GM06990 (cell line): ENCODE measurements around the gene KIF2A.

Experiments used
- DNase-seq: peaks from one replicate; pipeline ENCODE4 v3.0.0-alpha.2; 2011; ENCODE audit not compliant: insufficient read length; ENCODE audit errors: extremely low read depth
- H3K27me3 ChIP-seq: replicated peaks from 2 replicates; pipeline ENCODE4 v1.6.0; 2011; ENCODE audit warnings: low read length; ENCODE audit not compliant: control insufficient read depth, insufficient read depth
- H3K36me3 ChIP-seq: 2 replicates; pipeline ENCODE4 v1.5.1; 2011; ENCODE audit warnings: low read length; ENCODE audit not compliant: control insufficient read depth, insufficient read depth
- H3K4me3 ChIP-seq: replicated peaks from 2 replicates; pipeline ENCODE4 v1.5.1; 2011; ENCODE audit warnings: low read depth, mild to moderate bottlenecking, control low read depth, low read length
- CTCF ChIP-seq: IDR thresholded peaks from 2 replicates; pipeline ENCODE4 v1.5.1; 2011; ENCODE audit warnings: low read length, control low read depth, mild to moderate bottlenecking, inconsistent platforms; ENCODE audit not compliant: insufficient read depth, poor library complexity, severe bottlenecking

Gene KIF2A

GRCh38 chr5:62305715-62306322, at the start of gene KIF2A:
KIF2A (plus strand) TSS chr5:62306206; CDS start chr5:62306473, 267 bp downstream.
- peak; percentile 3 for TF ChIP-seq CTCF
- DNase-seq: peak; percentile 99
- H3K27me3 ChIP-seq: no peaks in the 10 kb centered on the region

GRCh38 chr5:62257020-62257367, 49.0 kb upstream of the KIF2A start:
- TF ChIP-seq CTCF: no peak
- H3K36me3 ChIP-seq: no peaks in the 10 kb centered on the region
- no peak for DNase-seq
- no peaks in the 10 kb centered on the region for H3K27me3 ChIP-seq
- H3K4me3 ChIP-seq: no peak overlapping the region

More at GRCh38 chr5:62305715-62306322, at the start of gene KIF2A:
- no peaks in the 10 kb centered on the region for H3K36me3 ChIP-seq
- H3K4me3 ChIP-seq: peak within 1 kb of the TSS; percentile 90

- no peak for DNase-seq
- H3K36me3 ChIP-seq: no peaks in the 10 kb centered on the region
- H3K4me3 ChIP-seq: no peak overlapping the region
- TF ChIP-seq CTCF: no peak
- no peaks in the 10 kb centered on the region for H3K27me3 ChIP-seq
Observed at GRCh38 chr5:62258654-62259053, 47.4 kb upstream of the KIF2A start.

GRCh38 chr5:62259699-62260250, 46.2 kb upstream of the KIF2A start:
- Histone ChIP-seq H3K27me3 (no peaks in the 10 kb centered on the region), H3K4me3 (no peak overlapping the region), H3K36me3 (no peaks in the 10 kb centered on the region)
- no peak for TF ChIP-seq CTCF
- no peak for DNase-seq

GRCh38 chr5:62260513-62260912, 45.5 kb upstream of the KIF2A start:
- Histone ChIP-seq H3K36me3 (no peaks in the 10 kb centered on the region), H3K27me3 (no peaks in the 10 kb centered on the region), H3K4me3 (no peak overlapping the region)
- no peak for DNase-seq
- no peak for TF ChIP-seq CTCF

- H3K27me3 ChIP-seq: no peaks in the 10 kb centered on the region
- DNase-seq: no peak
- no peak overlapping the region for H3K4me3 ChIP-seq
- H3K36me3 ChIP-seq: no peaks in the 10 kb centered on the region
- TF ChIP-seq CTCF: no peak
Observed at GRCh38 chr5:62263401-62263800, 42.6 kb upstream of the KIF2A start.
